Aorta (tissue), 5 donors: ENCODE data around the gene CDC42BPB. TPM values are rescaled to one million over a fixed set of nuclear protein-coding genes. Genes with fewer than 3 reads are reported as not detected.

Source experiments
- ATAC-seq: fragments of 200-7000 bp; cut with Tn5 transposase; one replicate; pipeline ENCODE4 v1.9.1; 2022; ENCODE audit warnings: moderate library complexity; ENCODE audit not compliant: low FRiP score
- DNase-seq, 2 donors: peaks; one replicate each; pipeline ENCODE4 v3.0.0-alpha.2; 2020
- H3K27ac ChIP-seq, 2 donors: one replicate each; pipeline ENCODE4 v1.5.1; 2013; ENCODE audit warnings: low read length in 2 of 2, mild to moderate bottlenecking in 2 of 2, moderate library complexity in 2 of 2, control low read depth in 1 of 2, inconsistent platforms in 1 of 2, low read depth in 1 of 2
- H3K27me3 ChIP-seq, 2 donors: one replicate each; pipeline ENCODE4 v1.6.1; 2013; ENCODE audit warnings: control low read depth in 1 of 2, low read length in 1 of 2, mild to moderate bottlenecking in 1 of 2, moderate library complexity in 1 of 2; ENCODE audit not compliant: insufficient read depth in 2 of 2, control insufficient read depth in 1 of 2
- H3K36me3 ChIP-seq, 2 donors: one replicate each; pipeline ENCODE4 v1.6.1; 2013; ENCODE audit warnings: control low read depth in 1 of 2, low read length in 1 of 2, mild to moderate bottlenecking in 1 of 2; ENCODE audit not compliant: insufficient read depth in 2 of 2, control insufficient read depth in 1 of 2
- H3K4me1 ChIP-seq, 2 donors: one replicate each; pipeline ENCODE4 v1.6.1; 2013; ENCODE audit warnings: low read length in 2 of 2, control low read depth in 1 of 2, mild to moderate bottlenecking in 1 of 2, moderate library complexity in 1 of 2; ENCODE audit not compliant: insufficient read depth in 2 of 2, control insufficient read depth in 1 of 2
- H3K4me3 ChIP-seq, 2 donors: one replicate each; pipeline ENCODE4 v1.5.1; 2013; ENCODE audit warnings: low read length in 2 of 2, control low read depth in 1 of 2, mild to moderate bottlenecking in 1 of 2
- H3K9me3 ChIP-seq: one replicate; pipeline ENCODE4 v1.6.1; 2013; ENCODE audit warnings: mild to moderate bottlenecking, low read length; ENCODE audit not compliant: control insufficient read depth
- WGBS, 2 donors: extraction: QIAGEN DNeasy Blood & Tissue Kit; methylation state at CpG; one replicate each; pipeline ENCODE4 v1.1.7; 2013; 5-methylcytosine and 5-hydroxymethylcytosine counted together
- intact Hi-C, 2 donors: fragments of 100-400 bp; cut with DNase I; formaldehyde crosslinking; loops; one replicate each; pipeline versions ENCODE4 v1.14.2 to v1.15.0; 2022
- polyA plus RNA-seq, 2 donors: library from polyadenylated mRNA; stranded (reverse); fragments of 200-250 nt; gene quantifications; one replicate each; pipeline ENCODE4 v1.2.3, GENCODE V29; 2013
- total RNA-seq, 2 donors: library from RNA; stranded (reverse); fragmentation: NEBNext Ultra II Directional; extraction: Animal tissue kit (Norgen Biotek cat#: 25700); gene quantifications; one replicate each; pipeline ENCODE4 v1.2.1, GENCODE V29; 2021
- donor health status: healthy with polysubstance abuse.
- donor health status: Bipolar disorder and iron deficiency.
- donor health status: DM: no; HTN: no; CAD: no.
- donor health status: DM: no; HTN: no; CAD: no.
- donor health status: DM: yes; HTN: yes; CAD: no.

Gene CDC42BPB
- total and polyA plus RNA-seq, 4 donors = 18.4 to 101 (median 63.8) TPM

GRCh38 chr14:103101257-103101962 is 44.1 kb upstream of the CDC42BPB start:
- H3K4me3 ChIP-seq = no peak overlapping the region
- H3K36me3 ChIP-seq = no peaks in the 10 kb centered on the region
- WGBS, 2 donors = 91 to 97% methylated on average over 11 of the region's 11 CpGs
- intact Hi-C loops = no loop called here
- DNase-seq = no peak
- no peaks in the 10 kb centered on the region for H3K27me3 ChIP-seq
- H3K27ac ChIP-seq = no peak overlapping the region
- no peak for ATAC-seq
- no peaks in the 10 kb centered on the region for H3K4me1 ChIP-seq
- H3K9me3 ChIP-seq = no peaks in the 10 kb centered on the region

- H3K27me3 ChIP-seq = no peaks in the 10 kb centered on the region
- no peak for ATAC-seq
- no peaks in the 10 kb centered on the region for H3K4me1 ChIP-seq
- no peak overlapping the region for H3K4me3 ChIP-seq
- no peaks in the 10 kb centered on the region for H3K36me3 ChIP-seq
- no peaks in the 10 kb centered on the region for H3K9me3 ChIP-seq
- WGBS, 2 donors = 90 to 96% methylated on average over 25 of the region's 25 CpGs
- no peak overlapping the region for H3K27ac ChIP-seq
- DNase-seq = no peak
- intact Hi-C loops = no loop called here
Observed at GRCh38 chr14:103100281-103101121, 43.2 kb upstream of the CDC42BPB start.

- WGBS, 2 donors = 92 to 97% methylated on average over 8 of the region's 8 CpGs
- H3K27me3 ChIP-seq = no peaks in the 10 kb centered on the region
- no peaks in the 10 kb centered on the region for H3K9me3 ChIP-seq
- H3K4me1 ChIP-seq = no peaks in the 10 kb centered on the region
- no peak overlapping the region for H3K27ac ChIP-seq
- DNase-seq (no peak), ATAC-seq (no peak)
- no peaks in the 10 kb centered on the region for H3K36me3 ChIP-seq
- intact Hi-C loops = no loop called here
- H3K4me3 ChIP-seq = no peak overlapping the region
Observed at GRCh38 chr14:103099733-103100280, 42.5 kb upstream of the CDC42BPB start.

GRCh38 chr14:103099081-103099732 is 41.9 kb upstream of the CDC42BPB start:
- H3K4me3 ChIP-seq = no peak overlapping the region
- no peak overlapping the region for H3K27ac ChIP-seq
- DNase-seq = no peak
- WGBS, 2 donors = 56 to 66% methylated on average over 6 to 12 of the region's 12 CpGs
- intact Hi-C loops = no loop called here
- no peak for ATAC-seq
- H3K9me3 ChIP-seq = no peaks in the 10 kb centered on the region
- H3K4me1 ChIP-seq = no peaks in the 10 kb centered on the region
- H3K27me3 ChIP-seq = no peaks in the 10 kb centered on the region
- no peaks in the 10 kb centered on the region for H3K36me3 ChIP-seq

- Histone ChIP-seq H3K4me1 (no peaks in the 10 kb centered on the region), H3K27ac (no peak overlapping the region), H3K9me3 (no peaks in the 10 kb centered on the region), H3K27me3 (no peaks in the 10 kb centered on the region), H3K4me3 (no peak overlapping the region), H3K36me3 (no peaks in the 10 kb centered on the region)
- intact Hi-C loops = no loop called here
- 81 to 82% methylated on average over 31 of the region's 31 CpGs for WGBS, 2 donors
- no peak for DNase-seq
- ATAC-seq = no peak
Observed at GRCh38 chr14:103097994-103098957, 40.9 kb upstream of the CDC42BPB start.

GRCh38 chr14:103097244-103097993 is 40.1 kb upstream of the CDC42BPB start:
- intact Hi-C loops = no loop called here
- H3K27ac ChIP-seq = no peak overlapping the region
- H3K9me3 ChIP-seq = no peaks in the 10 kb centered on the region
- ATAC-seq (no peak), DNase-seq (no peak)
- H3K4me3 ChIP-seq = no peak overlapping the region
- no peaks in the 10 kb centered on the region for H3K36me3 ChIP-seq
- H3K4me1 ChIP-seq = no peaks in the 10 kb centered on the region
- 83 to 87% methylated on average over 25 to 26 of the region's 26 CpGs for WGBS, 2 donors
- no peaks in the 10 kb centered on the region for H3K27me3 ChIP-seq

DNA sequence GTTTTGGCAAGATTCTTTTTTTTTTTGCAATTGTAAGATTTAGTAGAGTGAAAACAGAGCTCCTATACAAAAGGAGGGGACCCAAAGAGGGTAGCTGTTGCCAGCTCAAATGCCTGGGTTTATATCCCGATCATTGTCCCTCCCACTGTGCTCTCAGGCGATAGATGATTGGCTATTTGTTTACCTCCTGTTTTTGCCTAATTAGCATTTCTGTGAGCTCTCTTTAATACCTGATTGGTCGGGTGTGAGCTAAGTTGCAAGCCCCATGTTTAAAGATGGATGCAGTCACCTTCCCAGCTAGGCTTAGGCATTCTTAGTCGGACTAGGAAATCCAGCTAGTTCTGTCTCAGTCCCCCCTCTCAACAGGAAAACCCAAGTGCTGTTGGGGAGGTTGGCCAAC is 39.0 kb upstream of the CDC42BPB start:
- no peaks in the 10 kb centered on the region for H3K36me3 ChIP-seq
- no peaks in the 10 kb centered on the region for H3K27me3 ChIP-seq
- no peak for DNase-seq
- no peaks in the 10 kb centered on the region for H3K9me3 ChIP-seq
- H3K27ac ChIP-seq = no peak overlapping the region
- H3K4me1 ChIP-seq = no peaks in the 10 kb centered on the region
- WGBS, 2 donors = 54 to 74% methylated on average over 4 of the region's 4 CpGs
- no peak overlapping the region for H3K4me3 ChIP-seq
- intact Hi-C loops = no loop called here
- no peak for ATAC-seq
